BLaER1 (cell line): ENCODE results near the gene DNER.
"Not testable (repeated sequence)": the region's sequence is repeated elsewhere in the genome, so short reads cannot be mapped to it uniquely, and the experiment has no call there.

Experiments
- H3K27ac ChIP-seq: shearing (Covaris generic); formaldehyde crosslinking; 2 replicates; pipeline ENCODE4 v1.8.1; 2022
- H3K27me3 ChIP-seq: shearing (Covaris generic); formaldehyde crosslinking; 2 replicates; pipeline ENCODE4 v1.8.1; 2022
- H3K36me3 ChIP-seq: shearing (Covaris generic); formaldehyde crosslinking; 2 replicates; pipeline ENCODE4 v1.8.1; 2022
- H3K4me1 ChIP-seq: shearing (Covaris generic); formaldehyde crosslinking; 2 replicates; pipeline ENCODE4 v1.8.1; 2022
- H3K4me2 ChIP-seq: shearing (Covaris generic); formaldehyde crosslinking; 2 replicates; pipeline ENCODE4 v1.8.1; 2022
- H3K4me3 ChIP-seq: shearing (Covaris generic); formaldehyde crosslinking; 2 replicates; pipeline ENCODE4 v1.8.1; 2022
- H3K9ac ChIP-seq: shearing (Covaris generic); formaldehyde crosslinking; 2 replicates; pipeline ENCODE4 v1.8.1; 2022
- H3K9me3 ChIP-seq: shearing (Covaris generic); formaldehyde crosslinking; 2 replicates; pipeline ENCODE4 v1.8.1; 2022
- H4K20me1 ChIP-seq: shearing (Covaris generic); formaldehyde crosslinking; 2 replicates; pipeline ENCODE4 v1.8.1; 2022
- Cebpa-rat ChIP-seq: shearing (Covaris generic); IDR thresholded peaks from 2 replicates; pipeline ENCODE4 v1.8.1; 2022

DNER gene

GRCh38 chr2:229340086-229340760, 374.1 kb downstream of the DNER start:
- Histone ChIP-seq H3K4me2 (no peak overlapping the region), H3K36me3 (no peaks in the 10 kb centered on the region), H3K4me3 (no peak overlapping the region), H4K20me1 (no peaks in the 10 kb centered on the region), H3K9me3 (no peaks in the 10 kb centered on the region), H3K27ac (no peak overlapping the region), H3K27me3 (no peaks in the 10 kb centered on the region), H3K4me1 (peaks cover 14% of the 10 kb centered on the region), H3K9ac (no peak overlapping the region)
- no peak for TF ChIP-seq Cebpa-rat

GRCh38 chr2:229339618-229340017, 374.7 kb downstream of the DNER start:
- H3K9ac ChIP-seq, result no peak overlapping the region
- H3K36me3 ChIP-seq, result no peaks in the 10 kb centered on the region
- peaks cover 20% of the 10 kb centered on the region for H3K4me1 ChIP-seq
- H3K9me3 ChIP-seq, result no peaks in the 10 kb centered on the region
- no peak overlapping the region for H3K4me3 ChIP-seq
- H4K20me1 ChIP-seq, result no peaks in the 10 kb centered on the region
- H3K4me2 ChIP-seq, result no peak overlapping the region
- H3K27me3 ChIP-seq, result no peaks in the 10 kb centered on the region
- no peak for TF ChIP-seq Cebpa-rat
- H3K27ac ChIP-seq, result no peak overlapping the region

GRCh38 chr2:229339171-229339570, 375.2 kb downstream of the DNER start:
- H3K4me3 ChIP-seq, H4K20me1 ChIP-seq, H3K9me3 ChIP-seq: not testable (repeated sequence)

GRCh38 chr2:229335877-229336346, 378.4 kb downstream of the DNER start:
- no peak for TF ChIP-seq Cebpa-rat
- Histone ChIP-seq H3K36me3 (no peaks in the 10 kb centered on the region), H3K27me3 (no peaks in the 10 kb centered on the region), H3K9me3 (no peaks in the 10 kb centered on the region), H3K4me2 (peak overlapping the region; percentile 66), H3K4me1 (peaks cover 48% of the 10 kb centered on the region), H3K27ac (peak overlapping the region; percentile 44), H4K20me1 (no peaks in the 10 kb centered on the region), H3K9ac (no peak overlapping the region), H3K4me3 (no peak overlapping the region)

More at GRCh38 chr2:229339171-229339570, 375.2 kb downstream of the DNER start:
- H3K27ac ChIP-seq, H3K36me3 ChIP-seq, H3K4me2 ChIP-seq, H3K9ac ChIP-seq, H3K27me3 ChIP-seq: not testable (repeated sequence)
- peaks cover 22% of the 10 kb centered on the region for H3K4me1 ChIP-seq

- peak overlapping the region; percentile 44 for H3K27ac ChIP-seq
- H4K20me1 ChIP-seq, result no peaks in the 10 kb centered on the region
- TF ChIP-seq Cebpa-rat, result no peak
- H3K9me3 ChIP-seq, result no peaks in the 10 kb centered on the region
- H3K4me3 ChIP-seq, result no peak overlapping the region
- H3K4me1 ChIP-seq, result peaks cover 54% of the 10 kb centered on the region
- H3K27me3 ChIP-seq, result no peaks in the 10 kb centered on the region
- H3K4me2 ChIP-seq, result peak overlapping the region; percentile 66
- no peaks in the 10 kb centered on the region for H3K36me3 ChIP-seq
- H3K9ac ChIP-seq, result no peak overlapping the region
Observed at GRCh38 chr2:229335330-229335729, 379.0 kb downstream of the DNER start.

- H4K20me1 ChIP-seq, result no peaks in the 10 kb centered on the region
- peak overlapping the region; percentile 74 for H3K27ac ChIP-seq
Observed at GRCh38 chr2:229330952-229331351, 383.4 kb downstream of the DNER start.

GRCh38 chr2:229319558-229319957, 394.8 kb downstream of the DNER start:
- no peaks in the 10 kb centered on the region for H4K20me1 ChIP-seq
- H3K4me1 ChIP-seq, result no peaks in the 10 kb centered on the region
- no peaks in the 10 kb centered on the region for H3K9me3 ChIP-seq
- H3K27ac ChIP-seq, result no peak overlapping the region
- H3K27me3 ChIP-seq, result no peaks in the 10 kb centered on the region
- H3K36me3 ChIP-seq, result no peaks in the 10 kb centered on the region
- no peak overlapping the region for H3K4me3 ChIP-seq
- H3K4me2 ChIP-seq, result no peak overlapping the region
- H3K9ac ChIP-seq, result no peak overlapping the region
- no peak for TF ChIP-seq Cebpa-rat

More at GRCh38 chr2:229330952-229331351, 383.4 kb downstream of the DNER start:
- Histone ChIP-seq H3K9ac (peak overlapping the region; percentile 32; the same call in 1 of the 2 replicates), H3K4me3 (no peak overlapping the region), H3K27me3 (no peaks in the 10 kb centered on the region), H3K4me2 (peak overlapping the region; percentile 79), H3K9me3 (no peaks in the 10 kb centered on the region), H3K4me1 (peaks cover 55% of the 10 kb centered on the region), H3K36me3 (no peaks in the 10 kb centered on the region)
- TF ChIP-seq Cebpa-rat, result no peak

GRCh38 chr2:229314117-229314516, 400.2 kb downstream of the DNER start:
- Histone ChIP-seq H3K9me3 (no peaks in the 10 kb centered on the region), H3K9ac (no peak overlapping the region), H3K4me1 (no peaks in the 10 kb centered on the region), H4K20me1 (no peaks in the 10 kb centered on the region), H3K27ac (no peak overlapping the region), H3K27me3 (no peaks in the 10 kb centered on the region), H3K4me3 (no peak overlapping the region), H3K4me2 (no peak overlapping the region), H3K36me3 (no peaks in the 10 kb centered on the region)
- no peak for TF ChIP-seq Cebpa-rat

- no peaks in the 10 kb centered on the region for H4K20me1 ChIP-seq
- H3K36me3 ChIP-seq, result no peaks in the 10 kb centered on the region
- no peak for TF ChIP-seq Cebpa-rat
- H3K9me3 ChIP-seq, result no peaks in the 10 kb centered on the region
- H3K27ac ChIP-seq, result no peak overlapping the region
- H3K27me3 ChIP-seq, result no peaks in the 10 kb centered on the region
- no peak overlapping the region for H3K9ac ChIP-seq
- H3K4me3 ChIP-seq, result no peak overlapping the region
- no peaks in the 10 kb centered on the region for H3K4me1 ChIP-seq
- H3K4me2 ChIP-seq, result no peak overlapping the region
Observed at GRCh38 chr2:229313591-229313990, 400.8 kb downstream of the DNER start.
